ENCODE measurements around the gene AKT1S1. TPM values are rescaled to one million over a fixed set of nuclear protein-coding genes. Genes with fewer than 3 reads are reported as not detected.

The AKT1S1 gene
- total and polyA plus RNA-seq, 2 of the 13 experiments (the other 11 are each of a cell fraction or from before 2014, with no cell fraction given) = 13.5 to 27.8 TPM

- no peak for TF ChIP-seq AHDC1 (CRISPR knock-in tag; IDR thresholded peaks at IDR 0.05; ENCODE audit: borderline replicate concordance)
- no peak for TF ChIP-seq MTA1 (CRISPR knock-in tag; IDR thresholded peaks at IDR 0.05; ENCODE audit: borderline replicate concordance)
- no peak for TF ChIP-seq ZNF484 (CRISPR knock-in tag; IDR thresholded peaks at IDR 0.05; ENCODE audit: borderline replicate concordance, low read depth)
- no peak for TF ChIP-seq KMT2B (CRISPR knock-in tag; IDR thresholded peaks at IDR 0.05)
- no peak for TF ChIP-seq ATRX (CRISPR knock-in tag; IDR thresholded peaks at IDR 0.05; ENCODE audit: borderline replicate concordance)
- TF ChIP-seq BRCA1 (CRISPR knock-in tag; IDR thresholded peaks at IDR 0.05) = no peak
- TF ChIP-seq SP140L (CRISPR knock-in tag; IDR thresholded peaks at IDR 0.05; ENCODE audit: borderline replicate concordance) = no peak
- TF ChIP-seq NBN (conservative IDR thresholded peaks at IDR 0.05) = no peak
These were observed 36.4 kb downstream of the AKT1S1 start (continued) for GRCh38 chr19:49840736-49841249.

GRCh38 chr19:49840321-49840720 lies 36.8 kb downstream of the AKT1S1 start:
- no peaks in the 10 kb centered on the region for H3K9me3 ChIP-seq (ENCODE audit: low read length)
- H3K79me2 ChIP-seq (ENCODE audit: insufficient read depth, low read length) = no peaks in the 10 kb centered on the region
- BruUV-seq (replicated peaks) = no TSS peak
- ChIA-PET POLR2A (no interaction called here), CTCF (ENCODE audit: low intra/inter-chr PET ratio, low total read pairs) (no interaction called here)
- TF ChIP-seq FOXO1 (CRISPR knock-in tag; IDR thresholded peaks at IDR 0.05) = no peak
- no peak for TF ChIP-seq MNT (IDR thresholded peaks at IDR 0.05)
- TF ChIP-seq MIER2 (CRISPR knock-in tag; IDR thresholded peaks at IDR 0.05) = no peak
- no peak for TF ChIP-seq KMT2B (CRISPR knock-in tag; IDR thresholded peaks at IDR 0.05)
- TF ChIP-seq ATF1 (CRISPR knock-in tag; IDR thresholded peaks at IDR 0.05) = no peak
- no peak for TF ChIP-seq ZSCAN20 (CRISPR knock-in tag; IDR thresholded peaks at IDR 0.05; ENCODE audit: borderline replicate concordance)
- no peak for TF ChIP-seq SALL2 (CRISPR knock-in tag; IDR thresholded peaks at IDR 0.05)
- no peak for TF ChIP-seq ZNF773 (CRISPR knock-in tag; IDR thresholded peaks at IDR 0.05; ENCODE audit: borderline replicate concordance)
- no peak for TF ChIP-seq ZNF784 (CRISPR knock-in tag; IDR thresholded peaks at IDR 0.05; ENCODE audit: borderline replicate concordance)
- 92% methylated on average over 11 of the region's 11 CpGs for WGBS (ENCODE audit: low lambda C conversion rate)
- H3K4me3 ChIP-seq (replicated peaks in 1 of 3; ENCODE audit: insufficient read depth in 1 of 3, low read depth in 2 of 3, low read length in 3 of 3) = no peak overlapping the region
- H4K20me1 ChIP-seq (ENCODE audit: insufficient read depth, low read length) = no peaks in the 10 kb centered on the region
- H3K27ac ChIP-seq (ENCODE audit: extremely low read length, insufficient read depth, low read length) = no peak overlapping the region
- H3K36me3 ChIP-seq (replicated peaks in 1 of 2; ENCODE audit: control insufficient read depth in 1 of 2, insufficient read depth in 2 of 2, low read length in 2 of 2) = peaks cover 12 to 30% of the 10 kb centered on the region in 2 experiments; a peak in 4 of 5 replicates
- no peaks in the 10 kb centered on the region for H3K27me3 ChIP-seq (ENCODE audit: control insufficient read depth in 1 of 2, insufficient read depth in 2 of 2, low read length in 2 of 2)
- in situ Hi-C loops (cut with HindIII; ENCODE audit: extremely low pct_ligation_motif_present, low pct_unique_long_range_greater_than_20kb) = no loop called here
- H2AFZ ChIP-seq (ENCODE audit: low read length) = no peak overlapping the region
- H3K4me2 ChIP-seq (ENCODE audit: low read depth, low read length) = no peak overlapping the region
- ATAC-seq = no peak
- no peak for DNase-seq (ENCODE audit: low spot score)
- no peak overlapping the region for H3K9ac ChIP-seq (ENCODE audit: insufficient read depth, low read depth, low read length)
- no peak for FAIRE-seq
- H3K4me1 ChIP-seq (ENCODE audit: insufficient read depth, low read length) = peaks cover 12% of the 10 kb centered on the region
- intact Hi-C loops (cut with micrococcal nuclease; ENCODE audit: unreplicated experiment) = no loop called here
